ENCODE results near the gene PNPLA8.

DNA sequence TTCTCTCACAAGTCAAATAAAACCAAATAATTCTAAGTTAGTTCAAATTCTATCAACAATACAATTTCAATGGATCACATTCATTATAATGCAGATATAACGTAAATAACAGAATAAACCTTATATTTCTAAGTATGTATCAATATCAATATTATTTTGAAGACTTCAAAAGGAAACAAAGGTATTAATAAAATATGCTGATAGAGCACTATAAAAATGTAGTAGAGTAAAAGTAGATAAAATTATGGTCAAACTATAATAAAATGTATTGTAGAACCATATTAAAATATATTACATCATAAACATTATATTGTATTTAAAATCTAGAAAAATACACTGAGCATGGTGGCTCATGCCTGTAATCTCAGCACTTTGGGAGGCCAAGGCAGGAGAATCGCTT lies 46.2 kb downstream of the PNPLA8 start:
- TF ChIP-seq, protein P1, sequence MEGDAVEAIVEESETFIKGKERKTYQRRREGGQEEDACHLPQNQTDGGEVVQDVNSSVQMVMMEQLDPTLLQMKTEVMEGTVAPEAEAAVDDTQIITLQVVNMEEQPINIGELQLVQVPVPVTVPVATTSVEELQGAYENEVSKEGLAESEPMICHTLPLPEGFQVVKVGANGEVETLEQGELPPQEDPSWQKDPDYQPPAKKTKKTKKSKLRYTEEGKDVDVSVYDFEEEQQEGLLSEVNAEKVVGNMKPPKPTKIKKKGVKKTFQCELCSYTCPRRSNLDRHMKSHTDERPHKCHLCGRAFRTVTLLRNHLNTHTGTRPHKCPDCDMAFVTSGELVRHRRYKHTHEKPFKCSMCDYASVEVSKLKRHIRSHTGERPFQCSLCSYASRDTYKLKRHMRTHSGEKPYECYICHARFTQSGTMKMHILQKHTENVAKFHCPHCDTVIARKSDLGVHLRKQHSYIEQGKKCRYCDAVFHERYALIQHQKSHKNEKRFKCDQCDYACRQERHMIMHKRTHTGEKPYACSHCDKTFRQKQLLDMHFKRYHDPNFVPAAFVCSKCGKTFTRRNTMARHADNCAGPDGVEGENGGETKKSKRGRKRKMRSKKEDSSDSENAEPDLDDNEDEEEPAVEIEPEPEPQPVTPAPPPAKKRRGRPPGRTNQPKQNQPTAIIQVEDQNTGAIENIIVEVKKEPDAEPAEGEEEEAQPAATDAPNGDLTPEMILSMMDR (IDR thresholded peaks at IDR 0.05; ENCODE audit: low read length) = no peak
- TF ChIP-seq EZH2phosphoT487 (IDR thresholded peaks at IDR 0.05; ENCODE audit: low read length) = no peak
- no peak for TF ChIP-seq EZH2 (optimal IDR thresholded peaks at IDR 0.05; ENCODE audit: low read depth, low read length)

All from MM.1S (cell line).